ENCODE measurements around the gene PAGE2B.

PAGE2B gene

GRCh38 chrX:55123900-55124299 is 49.1 kb downstream of the PAGE2B start:
- Histone ChIP-seq H2BK15ac (ENCODE audit: low read length) (no peak overlapping the region), H3K14ac (ENCODE audit: low read length) (no peak overlapping the region), H3K4me3 (ENCODE audit: low read length in 2 of 2) (no peak overlapping the region), H3K9ac (ENCODE audit: low read depth, low read length, poor library complexity) (no peak overlapping the region), H3K23ac (ENCODE audit: low read depth, low read length, poor library complexity) (no peak overlapping the region), H2BK5ac (ENCODE audit: low read length) (no peak overlapping the region), H3K27me3 (ENCODE audit: control insufficient read depth in 3 of 3, insufficient read depth in 3 of 3, low read depth in 1 of 3, low read length in 3 of 3) (peaks cover 0 to 12% (median 0%) of the 10 kb centered on the region in 3 experiments), H3K4ac (ENCODE audit: low read length) (no peak overlapping the region), H3K4me2 (ENCODE audit: insufficient read depth, low read length, poor library complexity, severe bottlenecking) (no peak overlapping the region), H2AK5ac (ENCODE audit: low read depth, low read length) (no peak overlapping the region), H3K27ac (replicated peaks; ENCODE audit: low read length) (no peak overlapping the region), H3K18ac (ENCODE audit: low read length) (no peak overlapping the region), H3K79me1 (ENCODE audit: low read depth, low read length) (no peaks in the 10 kb centered on the region), H2AFZ (ENCODE audit: low read length) (no peak overlapping the region), H2BK120ac (ENCODE audit: low read depth, low read length) (no peak overlapping the region), H4K91ac (ENCODE audit: low read depth, low read length, poor library complexity) (no peak overlapping the region), H3K36me3 (replicated peaks in 1 of 2; ENCODE audit: control insufficient read depth in 2 of 2, insufficient read depth in 2 of 2, low read length in 2 of 2) (no peaks in the 10 kb centered on the region), H4K8ac (ENCODE audit: low read depth, low read length) (no peak overlapping the region), H2BK12ac (ENCODE audit: low read length) (no peak overlapping the region), H3K9me3 (replicated peaks in 1 of 2; ENCODE audit: control insufficient read depth in 2 of 2, insufficient read depth in 1 of 2, low read depth in 1 of 2, low read length in 2 of 2) (no peaks in the 10 kb centered on the region), H3K4me1 (ENCODE audit: control insufficient read depth in 2 of 2, insufficient read depth in 1 of 2, low read depth in 1 of 2, low read length in 2 of 2) (peaks cover 0 to 2% of the 10 kb centered on the region in 2 donors)
- WGBS, 2 donors (ENCODE audit: extremely low coverage in 2 of 2, insufficient read length in 2 of 2, insufficient replicate concordance in 1 of 2), result no CpG with 5 or more reads among the region's 7 CpGs
- DNase-seq (ENCODE audit: low spot score), result no peak

GRCh38 chrX:55127692-55128091 is 52.9 kb downstream of the PAGE2B start:
- H3K36me3 ChIP-seq (replicated peaks in 1 of 2; ENCODE audit: control insufficient read depth in 2 of 2, insufficient read depth in 2 of 2, low read length in 2 of 2), result no peaks in the 10 kb centered on the region
- no peak overlapping the region for H2BK120ac ChIP-seq (ENCODE audit: low read depth, low read length)
- no CpG with 5 or more reads among the region's 2 CpGs for WGBS, 2 donors (ENCODE audit: extremely low coverage in 2 of 2, insufficient read length in 2 of 2, insufficient replicate concordance in 1 of 2)
- no peak overlapping the region for H3K18ac ChIP-seq (ENCODE audit: low read length)
- H4K8ac ChIP-seq (ENCODE audit: low read depth, low read length), result no peak overlapping the region
- H2BK12ac ChIP-seq (ENCODE audit: low read length), result no peak overlapping the region
- no peak overlapping the region for H3K4me2 ChIP-seq (ENCODE audit: insufficient read depth, low read length, poor library complexity, severe bottlenecking)
- no peak overlapping the region for H2AFZ ChIP-seq (ENCODE audit: low read length)
- no peaks in the 10 kb centered on the region for H3K9me3 ChIP-seq (replicated peaks in 1 of 2; ENCODE audit: control insufficient read depth in 2 of 2, insufficient read depth in 1 of 2, low read depth in 1 of 2, low read length in 2 of 2)
- no peaks in the 10 kb centered on the region for H3K4me1 ChIP-seq (ENCODE audit: control insufficient read depth in 2 of 2, insufficient read depth in 1 of 2, low read depth in 1 of 2, low read length in 2 of 2)
- H2BK5ac ChIP-seq (ENCODE audit: low read length), result no peak overlapping the region
- H3K27ac ChIP-seq (replicated peaks; ENCODE audit: low read length), result no peak overlapping the region
- peaks cover 0 to 18% (median 0%) of the 10 kb centered on the region in 3 experiments for H3K27me3 ChIP-seq (ENCODE audit: control insufficient read depth in 3 of 3, insufficient read depth in 3 of 3, low read depth in 1 of 3, low read length in 3 of 3)
- H3K4me3 ChIP-seq (ENCODE audit: low read length in 2 of 2), result no peak overlapping the region
- H2BK15ac ChIP-seq (ENCODE audit: low read length), result no peak overlapping the region
- H3K4ac ChIP-seq (ENCODE audit: low read length), result no peak overlapping the region
- no peak overlapping the region for H3K23ac ChIP-seq (ENCODE audit: low read depth, low read length, poor library complexity)
- no peaks in the 10 kb centered on the region for H3K79me1 ChIP-seq (ENCODE audit: low read depth, low read length)
- no peak overlapping the region for H4K91ac ChIP-seq (ENCODE audit: low read depth, low read length, poor library complexity)
- H3K14ac ChIP-seq (ENCODE audit: low read length), result no peak overlapping the region
- DNase-seq (ENCODE audit: low spot score), result no peak
- no peak overlapping the region for H2AK5ac ChIP-seq (ENCODE audit: low read depth, low read length)
- H3K9ac ChIP-seq (ENCODE audit: low read depth, low read length, poor library complexity), result no peak overlapping the region
